ENCODE results near the gene FLNB.

FLNB gene

GRCh38 chr3:58150810-58151199, 142.6 kb downstream of the FLNB start:
- DNase-seq (ENCODE audit: insufficient read length, low spot score) (no peak), FAIRE-seq (no peak)
- TF ChIP-seq SPI1 (IDR thresholded peaks at IDR 0.05; ENCODE audit: low read depth, low read length) (no peak), PAX5 (IDR thresholded peaks at IDR 0.05; ENCODE audit: insufficient read depth, low read length, severe bottlenecking) (no peak), POLR2AphosphoS5 (IDR thresholded peaks at IDR 0.05; ENCODE audit: low read depth, low read length) (no peak), POU2F2 (IDR thresholded peaks at IDR 0.05; ENCODE audit: low read depth, low read length) (no peak), POLR2A (IDR thresholded peaks at IDR 0.05; ENCODE audit: low read depth, low read length) (no peak), TAF1 (IDR thresholded peaks at IDR 0.05; ENCODE audit: low read depth, low read length) (no peak)

GRCh38 chr3:58151637-58152036, 143.4 kb downstream of the FLNB start:
- FAIRE-seq (no peak), DNase-seq (ENCODE audit: insufficient read length, low spot score) (no peak)
- TF ChIP-seq POLR2A (IDR thresholded peaks at IDR 0.05; ENCODE audit: low read depth, low read length) (no peak), PAX5 (IDR thresholded peaks at IDR 0.05; ENCODE audit: insufficient read depth, low read length, severe bottlenecking) (no peak), POLR2AphosphoS5 (IDR thresholded peaks at IDR 0.05; ENCODE audit: low read depth, low read length) (no peak), SPI1 (IDR thresholded peaks at IDR 0.05; ENCODE audit: low read depth, low read length) (no peak), TAF1 (IDR thresholded peaks at IDR 0.05; ENCODE audit: low read depth, low read length) (no peak), POU2F2 (IDR thresholded peaks at IDR 0.05; ENCODE audit: low read depth, low read length) (no peak)

- FAIRE-seq, result no peak
- no peak for TF ChIP-seq POLR2AphosphoS5 (IDR thresholded peaks at IDR 0.05; ENCODE audit: low read depth, low read length)
- no peak for TF ChIP-seq SPI1 (IDR thresholded peaks at IDR 0.05; ENCODE audit: low read depth, low read length)
- no peak for DNase-seq (ENCODE audit: insufficient read length, low spot score)
Measured at GRCh38 chr3:58152225-58153015, 144.2 kb downstream of the FLNB start.

- TF ChIP-seq POLR2A (IDR thresholded peaks at IDR 0.05; ENCODE audit: low read depth, low read length) (no peak), PAX5 (IDR thresholded peaks at IDR 0.05; ENCODE audit: insufficient read depth, low read length, severe bottlenecking) (no peak), POLR2AphosphoS5 (IDR thresholded peaks at IDR 0.05; ENCODE audit: low read depth, low read length) (no peak), SPI1 (IDR thresholded peaks at IDR 0.05; ENCODE audit: low read depth, low read length) (no peak), TAF1 (IDR thresholded peaks at IDR 0.05; ENCODE audit: low read depth, low read length) (no peak), POU2F2 (IDR thresholded peaks at IDR 0.05; ENCODE audit: low read depth, low read length) (no peak)
- no peak for FAIRE-seq
- no peak for DNase-seq (ENCODE audit: insufficient read length, low spot score)
Measured at GRCh38 chr3:58153371-58153770, 145.1 kb downstream of the FLNB start.

- no peak for FAIRE-seq
- no peak for TF ChIP-seq PAX5 (IDR thresholded peaks at IDR 0.05; ENCODE audit: insufficient read depth, low read length, severe bottlenecking)
- no peak for TF ChIP-seq SPI1 (IDR thresholded peaks at IDR 0.05; ENCODE audit: low read depth, low read length)
- TF ChIP-seq POLR2AphosphoS5 (IDR thresholded peaks at IDR 0.05; ENCODE audit: low read depth, low read length), result no peak
- TF ChIP-seq TAF1 (IDR thresholded peaks at IDR 0.05; ENCODE audit: low read depth, low read length), result no peak
- no peak for TF ChIP-seq POLR2A (IDR thresholded peaks at IDR 0.05; ENCODE audit: low read depth, low read length)
- TF ChIP-seq POU2F2 (IDR thresholded peaks at IDR 0.05; ENCODE audit: low read depth, low read length), result no peak
- no peak for DNase-seq (ENCODE audit: insufficient read length, low spot score)
Measured at GRCh38 chr3:58154626-58155449, 146.6 kb downstream of the FLNB start.

GRCh38 chr3:58155838-58156237, 147.6 kb downstream of the FLNB start:
- FAIRE-seq, result no peak
- no peak for TF ChIP-seq PAX5 (IDR thresholded peaks at IDR 0.05; ENCODE audit: insufficient read depth, low read length, severe bottlenecking)
- TF ChIP-seq SPI1 (IDR thresholded peaks at IDR 0.05; ENCODE audit: low read depth, low read length), result no peak
- no peak for TF ChIP-seq POU2F2 (IDR thresholded peaks at IDR 0.05; ENCODE audit: low read depth, low read length)
- no peak for TF ChIP-seq POLR2A (IDR thresholded peaks at IDR 0.05; ENCODE audit: low read depth, low read length)
- TF ChIP-seq TAF1 (IDR thresholded peaks at IDR 0.05; ENCODE audit: low read depth, low read length), result no peak
- TF ChIP-seq POLR2AphosphoS5 (IDR thresholded peaks at IDR 0.05; ENCODE audit: low read depth, low read length), result no peak
- no peak for DNase-seq (ENCODE audit: insufficient read length, low spot score)

- TF ChIP-seq POLR2AphosphoS5 (IDR thresholded peaks at IDR 0.05; ENCODE audit: low read depth, low read length), result no peak
- no peak for TF ChIP-seq SPI1 (IDR thresholded peaks at IDR 0.05; ENCODE audit: low read depth, low read length)
- TF ChIP-seq TAF1 (IDR thresholded peaks at IDR 0.05; ENCODE audit: low read depth, low read length), result no peak
- TF ChIP-seq POLR2A (IDR thresholded peaks at IDR 0.05; ENCODE audit: low read depth, low read length), result no peak
- TF ChIP-seq PAX5 (IDR thresholded peaks at IDR 0.05; ENCODE audit: insufficient read depth, low read length, severe bottlenecking), result no peak
- TF ChIP-seq POU2F2 (IDR thresholded peaks at IDR 0.05; ENCODE audit: low read depth, low read length), result no peak
- FAIRE-seq (no peak), DNase-seq (ENCODE audit: insufficient read length, low spot score) (no peak)
Measured at GRCh38 chr3:58157700-58158099, 149.5 kb downstream of the FLNB start.

- no peak for FAIRE-seq
- no peak for TF ChIP-seq TAF1 (IDR thresholded peaks at IDR 0.05; ENCODE audit: low read depth, low read length)
- TF ChIP-seq POLR2A (IDR thresholded peaks at IDR 0.05; ENCODE audit: low read depth, low read length), result no peak
- no peak for TF ChIP-seq POLR2AphosphoS5 (IDR thresholded peaks at IDR 0.05; ENCODE audit: low read depth, low read length)
- TF ChIP-seq PAX5 (IDR thresholded peaks at IDR 0.05; ENCODE audit: insufficient read depth, low read length, severe bottlenecking), result no peak
- no peak for TF ChIP-seq SPI1 (IDR thresholded peaks at IDR 0.05; ENCODE audit: low read depth, low read length)
- TF ChIP-seq POU2F2 (IDR thresholded peaks at IDR 0.05; ENCODE audit: low read depth, low read length), result no peak
- no peak for DNase-seq (ENCODE audit: insufficient read length, low spot score)
Measured at GRCh38 chr3:58158442-58159153, 150.4 kb downstream of the FLNB start.

GRCh38 chr3:58160399-58160798, 152.2 kb downstream of the FLNB start:
- TF ChIP-seq SPI1 (IDR thresholded peaks at IDR 0.05; ENCODE audit: low read depth, low read length), result no peak
- no peak for TF ChIP-seq TAF1 (IDR thresholded peaks at IDR 0.05; ENCODE audit: low read depth, low read length)
- no peak for TF ChIP-seq POLR2AphosphoS5 (IDR thresholded peaks at IDR 0.05; ENCODE audit: low read depth, low read length)
- no peak for TF ChIP-seq POLR2A (IDR thresholded peaks at IDR 0.05; ENCODE audit: low read depth, low read length)
- TF ChIP-seq PAX5 (IDR thresholded peaks at IDR 0.05; ENCODE audit: insufficient read depth, low read length, severe bottlenecking), result no peak
- TF ChIP-seq POU2F2 (IDR thresholded peaks at IDR 0.05; ENCODE audit: low read depth, low read length), result no peak
- DNase-seq (ENCODE audit: insufficient read length, low spot score), result no peak
- FAIRE-seq, result no peak

All from GM12891 (cell line).